GM19025 (cell line): ENCODE measurements around the gene NAT16.
A peak's percentile ranks its signal among the peaks of the same experiment; 100 is the strongest.

ENCODE experiments used
- ATAC-seq: cut with Tn5 transposase; IDR thresholded peaks from one replicate; pipeline ENCODE4 v1.9.1; 2021; ENCODE audit warnings: mild to moderate bottlenecking, low read depth, moderate library complexity; ENCODE audit not compliant: unreplicated experiment

The NAT16 gene

DNA sequence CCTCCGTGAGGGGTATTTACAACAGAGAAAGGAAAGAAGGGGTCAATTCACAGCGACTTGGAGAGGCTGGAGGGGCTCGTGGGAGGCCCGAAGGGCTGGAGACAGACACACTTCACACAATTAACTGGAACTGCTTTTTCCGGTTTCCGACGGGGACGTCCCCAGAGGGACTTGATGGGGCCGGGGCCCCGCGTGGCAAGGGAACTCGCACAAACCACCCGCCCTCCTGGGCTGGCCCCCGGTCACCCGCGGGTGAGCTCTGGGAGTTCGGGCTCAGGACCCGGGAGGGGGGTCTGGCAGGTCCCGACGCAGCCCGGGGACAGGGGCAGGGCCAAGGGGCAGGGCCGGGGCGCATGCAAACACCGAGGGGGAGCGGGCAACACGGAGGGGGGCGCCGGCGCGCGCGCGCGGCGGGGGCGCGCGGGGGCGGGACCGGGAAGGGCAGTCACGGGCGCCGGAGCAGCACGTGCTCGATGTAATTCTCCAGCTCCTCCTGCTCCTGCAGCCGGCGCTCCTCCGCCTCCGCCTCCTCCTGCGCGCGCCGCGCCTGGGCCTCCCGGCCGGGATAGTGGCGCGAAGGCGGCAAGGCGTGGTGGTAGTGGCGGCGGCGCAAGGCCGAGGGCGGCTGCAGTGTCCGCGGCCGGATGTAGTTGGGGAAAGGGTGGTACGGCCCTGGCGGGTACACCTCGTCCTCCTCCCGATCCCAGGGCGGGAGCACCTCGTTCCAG lies 17.4 kb downstream of the NAT16 start:
- no peak for ATAC-seq

DNA sequence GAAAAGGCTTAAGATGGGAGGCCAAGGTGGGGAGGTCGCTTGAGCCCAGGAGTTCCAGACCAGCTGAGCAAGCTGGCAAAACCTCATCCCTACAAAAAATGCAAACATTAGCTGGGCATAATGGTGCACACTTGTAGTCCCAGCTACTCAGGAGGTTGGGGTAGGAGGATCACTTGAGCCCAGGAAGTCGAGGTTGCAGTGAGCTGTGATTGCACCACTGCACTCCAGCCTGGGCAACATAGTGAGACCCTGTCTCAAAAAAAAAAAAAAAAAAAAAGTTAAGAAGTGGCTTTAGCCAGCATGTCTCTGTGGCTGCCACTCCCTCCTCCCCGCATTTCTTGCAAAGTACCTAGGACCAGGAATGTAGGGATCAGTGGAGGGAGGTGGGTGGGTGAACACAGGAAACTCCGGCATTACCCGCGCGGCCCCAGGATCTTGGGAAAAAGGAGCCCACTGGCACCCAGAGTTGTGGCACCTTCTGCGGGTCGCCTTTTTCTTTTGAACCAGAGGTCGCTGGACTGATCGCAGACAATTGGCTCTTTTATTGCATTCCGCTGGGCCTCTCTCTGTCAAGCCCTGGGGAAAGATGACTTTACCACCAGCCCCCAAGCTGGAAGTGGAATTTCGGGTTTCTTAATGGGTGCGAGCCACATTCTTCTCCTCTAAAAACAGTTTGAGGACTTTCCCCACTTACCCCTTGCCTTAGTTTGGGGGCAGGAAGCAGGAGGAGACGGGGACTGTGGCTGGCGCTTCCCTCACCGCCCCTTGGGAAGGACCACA lies 18.2 kb downstream of the NAT16 start:
- no peak for ATAC-seq

DNA sequence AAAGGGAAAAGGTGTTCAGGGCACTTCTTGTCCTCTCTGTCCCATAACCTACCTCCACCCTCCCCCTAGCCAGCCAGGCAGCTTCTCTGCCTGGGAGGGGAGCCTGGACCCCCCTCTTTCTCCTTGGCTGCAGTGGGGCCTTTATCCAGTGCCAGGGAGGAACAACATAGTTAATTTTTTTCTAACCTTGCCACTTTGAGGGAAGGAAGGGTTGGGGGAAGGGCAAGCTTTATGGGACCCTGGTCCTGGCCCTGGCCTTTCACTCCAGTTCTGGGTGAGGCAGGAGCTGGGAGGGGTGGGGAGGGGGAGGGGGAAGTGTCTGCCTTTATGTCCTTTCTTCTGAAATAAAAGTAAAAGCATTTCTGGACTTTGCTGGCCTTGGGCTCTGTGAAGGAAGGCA lies 19.2 kb downstream of the NAT16 start:
- ATAC-seq = no peak

DNA sequence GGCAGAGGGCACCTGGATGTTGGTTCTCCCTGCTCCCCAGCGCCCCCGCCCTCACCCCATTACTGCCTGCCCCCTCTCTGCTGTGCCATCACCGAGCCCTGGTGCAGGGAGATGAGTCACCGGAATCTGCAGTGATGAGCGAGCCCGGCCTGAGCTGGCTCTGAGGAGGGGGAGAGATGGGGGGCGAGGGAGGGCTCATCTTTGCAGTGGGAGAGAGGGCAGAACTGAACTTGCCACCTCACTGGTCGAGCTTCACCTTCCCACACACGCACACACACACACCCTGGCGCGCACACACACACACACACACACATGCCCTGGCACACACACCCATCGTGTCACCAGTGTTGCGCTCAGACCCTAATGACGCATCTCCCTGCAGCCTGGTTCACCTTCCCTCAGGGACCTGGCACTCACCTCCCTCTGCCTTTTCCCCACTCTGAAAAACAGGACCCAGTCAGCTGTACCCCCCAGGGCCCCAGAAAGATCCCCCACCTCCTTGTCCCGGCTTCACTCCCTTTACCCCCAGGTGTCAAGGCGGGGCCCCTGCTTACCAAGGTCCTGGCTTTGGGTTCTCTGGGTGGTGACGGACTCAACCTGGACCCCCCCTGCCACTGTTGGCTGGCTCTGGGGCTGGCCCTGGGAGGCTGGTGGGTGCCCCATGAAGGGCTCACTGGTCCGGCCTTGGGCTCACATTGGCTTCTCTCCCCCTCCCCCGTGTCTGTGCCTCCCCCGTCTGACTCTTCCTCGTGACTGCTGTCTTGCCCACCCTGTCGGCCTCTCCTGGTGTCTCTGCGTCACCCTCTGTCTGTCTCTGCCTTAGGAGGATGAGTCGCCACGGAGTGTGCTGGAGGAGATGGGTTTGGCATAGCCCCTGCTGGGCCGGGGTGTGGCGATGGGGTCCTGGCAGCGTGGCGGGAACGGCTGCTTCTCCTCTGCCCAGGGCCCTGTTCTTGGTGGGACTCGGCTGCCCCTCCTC lies 20.1 kb downstream of the NAT16 start:
- ATAC-seq = no peak

- no peak for ATAC-seq
Measured at GRCh38 chr7:101156866-101157589, 23.1 kb downstream of the NAT16 start.

- ATAC-seq = no peak
Measured at GRCh38 chr7:101156277-101156676, 23.8 kb downstream of the NAT16 start.

DNA sequence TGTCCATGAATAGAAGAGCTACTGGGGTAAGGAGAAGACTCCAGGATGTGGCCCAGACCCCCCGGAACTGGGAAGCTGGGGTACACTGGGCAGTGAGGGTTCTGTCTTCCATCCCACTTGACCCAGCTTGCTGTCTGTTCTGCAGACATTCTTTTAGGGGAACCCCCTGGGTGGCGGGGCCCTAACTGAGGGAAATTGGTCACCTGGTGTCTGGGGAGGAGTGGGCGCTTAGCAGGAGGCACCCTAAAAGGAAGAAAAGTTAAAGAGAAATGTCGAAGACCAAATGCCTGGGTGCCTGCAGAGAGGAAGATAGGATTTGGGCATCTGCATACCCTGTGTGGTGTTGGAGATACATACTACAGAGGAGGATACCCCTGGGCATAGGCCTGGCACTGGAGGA lies 24.8 kb downstream of the NAT16 start:
- no peak for ATAC-seq

- ATAC-seq = peak; percentile 11
Measured at GRCh38 chr7:101154693-101155102, 25.4 kb downstream of the NAT16 start.

- ATAC-seq = peak; percentile 80
Measured at GRCh38 chr7:101153969-101154692, 26.0 kb downstream of the NAT16 start, which contains the start of gene AP1S1. Gene AP1S1, plus strand, starts transcription at chr7:101154476. Its CDS starts 39 bp downstream, at chr7:101154515.

DNA sequence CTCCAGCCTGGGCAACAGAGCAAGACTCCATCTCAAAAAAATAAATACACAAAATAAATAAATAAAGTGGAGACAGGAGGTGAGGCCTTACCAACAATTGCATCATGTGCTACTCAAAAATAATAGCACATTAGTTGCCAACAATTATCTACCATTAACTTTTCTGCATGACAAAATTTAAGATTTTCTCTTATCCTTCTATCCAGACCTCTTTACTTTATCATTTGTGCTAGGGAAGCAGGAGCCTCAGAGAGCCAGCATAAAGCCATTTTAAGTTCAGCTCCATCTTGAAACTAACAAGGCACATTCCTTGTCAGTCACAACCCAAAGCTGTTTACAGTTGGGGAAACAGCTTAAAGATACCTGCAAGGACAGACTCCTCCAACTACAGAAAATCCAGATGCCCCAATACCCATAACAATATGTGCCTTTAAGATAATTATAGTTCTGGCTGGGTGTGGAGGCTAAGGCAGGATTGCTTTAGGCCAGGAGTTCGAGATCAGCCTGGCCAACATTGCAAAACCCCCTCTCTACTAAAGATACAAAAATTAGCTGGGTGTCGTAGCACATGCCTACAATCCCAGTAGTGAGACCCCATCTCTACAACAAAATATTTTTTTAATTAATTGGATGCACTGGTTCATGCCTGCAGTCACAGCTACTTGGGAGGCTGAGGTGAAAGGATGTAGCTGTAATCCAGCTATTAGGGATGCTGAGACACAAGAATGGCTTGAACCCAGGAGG lies 28.0 kb downstream of the NAT16 start:
- no peak for ATAC-seq

- ATAC-seq = no peak
Measured at GRCh38 chr7:101140746-101141382, 39.2 kb downstream of the NAT16 start.

- no peak for ATAC-seq
Measured at GRCh38 chr7:101140339-101140699, 39.8 kb downstream of the NAT16 start.

DNA sequence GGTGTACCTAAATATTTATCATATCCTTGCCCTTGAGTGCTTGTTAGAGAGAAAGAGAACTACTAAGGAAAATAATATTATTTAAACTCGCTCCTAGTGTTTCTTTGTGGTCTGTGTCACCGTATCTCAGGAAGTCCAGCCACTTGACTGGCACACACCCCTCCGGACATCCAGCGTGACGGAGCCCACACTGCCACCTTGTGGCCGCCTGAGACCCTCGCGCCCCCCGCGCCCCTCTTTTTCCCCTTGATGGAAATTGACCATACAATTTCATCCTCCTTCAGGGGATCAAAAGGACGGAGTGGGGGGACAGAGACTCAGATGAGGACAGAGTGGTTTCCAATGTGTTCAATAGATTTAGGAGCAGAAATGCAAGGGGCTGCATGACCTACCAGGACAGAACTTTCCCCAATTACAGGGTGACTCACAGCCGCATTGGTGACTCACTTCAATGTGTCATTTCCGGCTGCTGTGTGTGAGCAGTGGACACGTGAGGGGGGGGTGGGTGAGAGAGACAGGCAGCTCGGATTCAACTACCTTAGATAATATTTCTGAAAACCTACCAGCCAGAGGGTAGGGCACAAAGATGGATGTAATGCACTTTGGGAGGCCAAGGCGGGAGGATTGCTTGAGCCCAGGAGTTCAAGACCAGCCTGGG lies 41.8 kb downstream of the NAT16 start:
- no peak for ATAC-seq

- ATAC-seq = no peak
Measured at GRCh38 chr7:101137651-101138212, 42.4 kb downstream of the NAT16 start.

GRCh38 chr7:101134399-101134980 lies 45.6 kb downstream of the NAT16 start:
- ATAC-seq = no peak

DNA sequence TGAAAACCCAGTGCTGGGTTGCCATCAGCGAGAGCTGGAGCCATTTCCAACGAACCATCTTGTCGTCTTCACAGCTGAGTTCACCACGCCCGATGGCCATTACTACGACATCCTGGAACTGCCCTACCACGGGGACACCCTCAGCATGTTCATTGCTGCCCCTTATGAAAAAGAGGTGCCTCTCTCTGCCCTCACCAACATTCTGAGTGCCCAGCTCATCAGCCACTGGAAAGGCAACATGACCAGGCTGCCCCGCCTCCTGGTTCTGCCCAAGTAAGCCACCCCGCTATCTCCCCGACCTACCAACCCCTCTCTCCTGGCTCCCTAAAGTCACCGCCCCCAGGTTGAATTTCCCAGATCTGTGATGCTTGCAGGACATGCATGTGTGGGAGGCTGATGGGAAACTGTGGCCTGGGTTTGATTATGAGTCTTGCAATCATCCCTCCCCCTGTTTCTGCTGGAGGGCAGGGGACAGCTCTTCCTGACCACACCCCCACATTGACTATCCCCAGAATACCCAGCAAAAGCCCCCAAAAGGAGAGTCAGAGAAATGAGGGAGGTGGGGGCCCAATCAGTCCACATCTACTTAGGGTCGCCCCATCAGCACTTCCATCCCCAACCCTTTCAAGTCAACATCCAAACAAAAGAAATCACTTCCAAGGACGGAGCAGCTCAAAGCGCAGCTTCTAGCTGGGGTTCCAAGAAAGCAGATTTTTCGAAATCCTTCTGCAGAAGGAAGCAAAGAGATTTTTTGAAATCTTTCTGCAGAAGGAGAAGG lies 46.3 kb downstream of the NAT16 start:
- no peak for ATAC-seq
